Skin of body (tissue), 2 donors: ENCODE results near the gene DAB1. TPM values are rescaled to one million over a fixed set of nuclear protein-coding genes. Genes with fewer than 3 reads are reported as not detected.
"Not testable (repeated sequence)": the region's sequence is repeated elsewhere in the genome, so short reads cannot be mapped to it uniquely, and the experiment has no call there.

Experiments
- DNase-seq: peaks from one replicate; lab custom pipeline; 2025; lab: John Stamatoyannopoulos, UW
- total RNA-seq: library from RNA; depleted of rRNA; stranded (reverse); fragments of >200 nt; gene quantifications from one replicate; pipeline ENCODE4 v1.2.3, GENCODE V29; 2014

DAB1 gene
- total RNA-seq, 1 donor from 2014 or later = 1.4 TPM

GRCh38 chr1:57222801-57223200 is 201.1 kb downstream of the DAB1 start:
- DNase-seq = no peak

- no peak for DNase-seq
Observed at GRCh38 chr1:57222307-57222706, 201.6 kb downstream of the DAB1 start.

GRCh38 chr1:57220905-57221304 is 203.0 kb downstream of the DAB1 start:
- DNase-seq = not testable (repeated sequence)

DNA sequence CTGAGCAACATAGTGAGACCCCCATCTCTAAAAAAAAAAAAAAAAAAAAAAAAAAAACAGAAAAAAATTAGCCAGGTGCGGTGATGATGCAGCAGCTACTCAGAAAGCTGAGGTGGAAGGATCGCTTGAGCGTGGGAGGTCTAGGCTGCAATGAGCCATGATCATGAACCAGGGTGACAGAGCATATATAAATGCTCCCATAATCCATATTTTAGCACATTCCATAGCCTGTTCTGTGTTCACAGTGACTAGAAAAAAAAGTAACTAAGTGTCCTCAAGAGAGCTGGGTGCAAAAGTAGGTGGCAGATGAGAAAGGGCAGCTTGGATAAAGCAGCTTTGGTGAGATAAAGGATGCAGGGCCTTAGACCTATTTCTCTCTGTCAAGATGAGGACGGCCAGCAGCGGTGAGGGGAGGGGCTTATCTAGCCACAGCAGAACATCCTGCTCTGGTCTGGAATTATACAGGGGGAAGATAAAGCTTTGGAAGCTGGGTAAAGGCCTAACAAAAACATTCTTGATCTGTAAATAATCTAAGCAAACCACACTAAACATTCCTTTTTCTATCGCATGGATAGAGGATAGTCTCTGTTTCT is 205.3 kb downstream of the DAB1 start:
- no peak for DNase-seq

DNA sequence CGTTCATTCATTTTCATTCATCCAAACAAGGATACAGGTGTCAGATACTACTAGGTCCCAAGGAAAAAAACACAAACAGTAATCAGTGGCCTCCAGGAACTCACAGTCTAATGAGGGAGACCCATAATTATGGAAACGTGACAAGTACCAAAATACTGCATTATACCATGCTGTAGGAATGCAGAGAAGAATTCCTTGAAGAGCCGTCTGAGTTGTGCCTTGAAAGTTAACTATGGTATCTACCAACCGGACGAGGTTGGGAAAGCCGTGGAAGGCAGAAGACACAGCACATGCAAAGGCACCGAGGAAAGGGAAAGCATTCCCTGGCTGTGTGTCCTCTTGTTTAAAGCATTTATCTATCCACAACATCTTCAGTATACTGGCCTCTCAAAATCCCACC is 206.0 kb downstream of the DAB1 start:
- DNase-seq = no peak

DNA sequence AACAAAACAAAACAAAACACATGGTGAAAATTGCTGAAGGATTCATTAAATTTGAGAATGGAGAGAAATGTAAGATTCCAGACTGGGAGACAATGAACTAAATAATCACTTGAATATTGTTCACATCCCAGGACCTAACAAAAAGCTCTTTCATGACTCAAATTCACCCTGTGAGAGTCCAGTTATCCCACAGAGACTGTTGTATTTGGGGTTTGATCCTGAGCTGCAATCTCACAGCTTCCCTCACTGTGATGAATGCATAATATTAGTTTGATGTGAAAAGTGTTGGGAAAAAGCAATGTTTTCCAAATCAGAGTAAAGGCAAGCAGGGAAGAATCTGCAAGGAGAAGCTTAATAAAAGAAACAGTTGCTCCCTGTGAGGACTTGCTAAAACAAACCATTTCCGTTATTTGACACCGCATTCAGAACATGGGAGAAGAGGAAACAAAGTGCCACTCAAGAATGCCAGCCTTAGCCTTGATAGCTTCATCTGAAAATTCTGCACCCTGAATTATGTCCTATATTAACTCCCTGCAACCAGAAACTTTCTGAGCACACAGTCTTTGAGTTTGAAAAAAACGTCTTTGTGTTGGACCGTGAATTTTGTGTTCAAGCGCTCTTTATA is 208.8 kb downstream of the DAB1 start:
- no peak for DNase-seq

- DNase-seq = no peak
Observed at GRCh38 chr1:57210881-57211280, 213.0 kb downstream of the DAB1 start.

GRCh38 chr1:57209495-57209894 is 214.4 kb downstream of the DAB1 start:
- DNase-seq = no peak

DNA sequence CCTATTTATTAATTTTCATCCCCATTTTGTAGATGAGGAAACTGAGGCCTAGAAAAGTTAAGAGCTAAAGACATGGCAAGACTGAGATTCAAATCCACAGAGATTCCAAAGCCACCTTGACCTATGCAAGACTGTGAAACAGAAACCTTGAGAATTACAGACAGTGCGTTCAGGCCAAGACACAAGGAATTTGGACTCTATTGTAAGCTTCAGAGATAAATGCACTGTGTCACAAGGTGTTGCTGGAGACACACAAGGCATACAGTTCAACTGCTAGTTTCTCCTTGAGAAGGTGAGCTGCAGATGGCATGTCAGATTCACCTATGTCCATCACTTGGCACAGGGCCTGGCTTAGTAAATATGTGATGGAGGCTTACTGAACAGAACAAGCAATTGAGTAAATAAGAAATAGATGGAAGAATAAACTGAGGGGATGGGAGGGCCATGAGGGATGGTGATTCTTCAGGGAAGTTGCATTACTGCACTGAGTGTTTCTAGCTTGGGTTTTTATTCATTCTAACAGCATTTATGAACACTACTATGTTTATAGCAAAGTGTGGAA is 215.0 kb downstream of the DAB1 start:
- DNase-seq = no peak

DNA sequence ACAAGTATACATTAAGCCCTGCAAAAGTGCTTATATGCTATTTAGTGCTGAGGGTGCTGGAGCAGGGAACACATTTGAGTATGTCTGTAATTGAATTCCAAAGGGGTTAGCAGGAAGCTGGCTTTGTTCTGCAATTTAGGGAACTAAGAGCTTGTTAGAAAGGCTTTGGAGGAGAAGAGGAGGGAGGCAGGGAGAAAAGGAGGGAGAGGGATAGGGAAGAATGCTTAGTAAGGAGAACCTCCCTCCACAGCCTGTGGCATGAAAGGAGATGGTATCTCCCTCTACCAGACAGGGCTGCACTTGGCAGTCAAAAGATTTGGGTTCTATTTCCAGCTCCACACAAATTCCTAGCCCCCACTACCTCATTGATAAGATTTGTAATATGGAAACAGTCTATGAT is 217.8 kb downstream of the DAB1 start:
- peak; percentile 4 for DNase-seq

GRCh38 chr1:57204942-57205787 is 218.7 kb downstream of the DAB1 start:
- DNase-seq = no peak

DNA sequence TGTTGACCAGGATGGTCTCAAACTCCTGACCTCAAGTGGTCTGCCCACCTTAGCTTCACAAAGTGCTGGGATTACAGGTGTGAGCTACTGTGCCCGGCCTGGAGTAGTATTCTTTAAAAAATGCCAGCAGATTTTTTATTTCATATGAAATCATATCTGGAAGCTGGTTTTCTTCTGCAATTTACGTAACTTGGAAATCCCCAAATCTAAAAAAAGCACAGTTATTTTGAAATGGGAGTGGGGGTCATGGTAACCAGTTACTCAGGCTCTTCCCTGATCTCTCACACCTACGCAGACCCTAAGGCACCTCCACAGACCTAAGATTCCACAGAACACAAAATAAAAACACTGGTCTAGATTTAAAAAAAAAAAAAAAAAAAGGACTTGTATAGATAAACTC is 219.8 kb downstream of the DAB1 start:
- DNase-seq = no peak

DNA sequence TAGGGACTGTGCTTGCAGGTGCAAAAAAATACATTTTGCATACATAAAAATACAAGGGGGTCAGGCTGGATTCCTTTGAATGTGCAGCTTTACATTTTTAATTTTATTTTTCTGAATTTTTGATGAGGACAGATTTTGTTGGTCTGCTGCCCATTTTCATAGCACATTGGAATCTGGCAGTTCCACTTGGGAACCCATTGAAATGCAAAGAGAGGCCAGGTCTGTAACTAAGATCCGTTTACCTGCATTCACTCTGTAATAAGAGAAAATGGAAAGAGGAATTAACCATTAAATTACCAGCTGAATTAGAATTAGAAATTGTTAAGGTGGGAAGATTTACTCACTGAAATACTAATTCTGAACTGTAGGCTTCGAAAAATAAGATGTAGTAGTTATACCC is 221.6 kb downstream of the DAB1 start:
- no peak for DNase-seq

DNA sequence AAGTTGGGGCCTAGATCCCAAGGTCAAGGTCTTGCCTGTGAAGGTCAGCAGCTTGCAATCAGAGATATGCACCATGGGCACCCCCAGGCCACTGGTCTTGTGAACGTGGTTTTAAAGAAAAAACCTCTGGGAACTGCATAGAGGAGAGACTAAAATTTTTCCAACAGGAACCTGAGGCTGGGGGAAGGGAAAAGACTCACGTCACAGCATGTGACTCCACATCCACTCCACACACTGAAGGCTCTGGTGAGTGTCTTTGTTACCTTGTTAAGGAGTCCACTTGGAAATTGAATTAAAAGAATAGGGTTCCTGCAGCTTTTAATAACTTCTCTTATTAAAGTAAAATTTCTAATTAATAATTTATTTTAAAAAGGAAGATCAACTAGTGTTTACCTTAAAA is 224.9 kb downstream of the DAB1 start:
- DNase-seq = no peak

DNA sequence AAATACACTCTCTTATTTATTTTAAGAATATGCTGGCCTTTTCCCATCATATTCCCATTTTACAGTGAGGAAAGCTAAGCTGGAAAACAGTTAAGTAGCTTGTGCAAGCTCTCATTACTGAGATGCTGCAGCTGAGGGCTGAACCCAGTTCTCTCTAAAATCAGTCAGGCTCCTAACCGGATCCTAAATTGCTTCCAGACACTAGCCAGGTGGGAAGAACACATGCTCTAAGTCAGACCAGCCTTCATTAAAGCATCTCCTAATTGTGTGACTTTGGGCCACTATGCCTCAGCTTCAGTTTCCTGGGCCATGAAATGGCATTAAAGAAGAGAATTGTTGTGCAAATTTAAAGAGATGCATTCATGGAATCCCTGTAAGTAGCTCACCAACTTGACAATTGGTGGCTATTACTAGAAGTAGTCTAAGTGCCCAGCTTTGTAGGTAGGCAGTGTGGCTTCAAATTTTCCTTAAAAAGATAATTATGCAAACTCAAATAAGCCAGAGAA is 228.4 kb downstream of the DAB1 start:
- no peak for DNase-seq

GRCh38 chr1:57192222-57192621 is 231.6 kb downstream of the DAB1 start:
- DNase-seq = no peak

DNA sequence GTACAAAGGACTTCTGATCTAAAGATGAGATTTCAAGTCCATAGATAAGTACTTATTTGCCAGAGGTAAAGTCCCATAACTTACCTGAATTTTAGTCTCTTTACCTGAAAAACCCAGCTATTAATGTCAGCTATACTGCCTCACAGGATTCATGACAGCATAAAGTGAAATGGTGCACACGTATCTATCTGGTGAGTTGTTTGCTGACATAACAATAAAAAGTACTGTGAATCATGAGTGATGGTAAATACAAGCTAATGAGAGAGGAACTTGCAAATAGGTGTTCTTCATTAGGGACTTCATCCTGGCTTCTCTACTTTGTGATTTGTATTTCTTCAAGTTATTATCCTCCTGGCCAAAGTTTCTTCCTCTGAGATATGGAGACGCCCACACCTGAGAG is 233.0 kb downstream of the DAB1 start:
- no peak for DNase-seq

DNA sequence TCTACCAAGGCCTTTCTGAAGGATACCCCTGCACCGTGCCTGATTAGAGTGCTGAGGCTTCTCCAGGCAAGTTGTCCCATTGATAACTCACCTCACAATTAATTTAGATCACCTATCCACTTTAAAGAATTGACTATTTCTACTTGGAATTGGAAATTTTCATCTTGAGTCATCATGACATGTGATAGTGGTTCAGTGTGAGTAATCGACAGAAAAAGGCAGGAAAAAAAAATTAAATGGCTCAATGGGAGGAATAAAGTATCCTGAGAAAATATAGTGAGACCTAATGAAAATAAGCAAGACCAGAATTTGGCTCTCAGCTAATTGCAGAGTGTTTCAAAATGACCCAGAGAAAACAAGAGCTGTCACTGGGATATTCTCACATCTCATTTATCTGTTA is 235.7 kb downstream of the DAB1 start:
- DNase-seq = no peak

GRCh38 chr1:57186455-57186854 is 237.4 kb downstream of the DAB1 start:
- DNase-seq = no peak

DNA sequence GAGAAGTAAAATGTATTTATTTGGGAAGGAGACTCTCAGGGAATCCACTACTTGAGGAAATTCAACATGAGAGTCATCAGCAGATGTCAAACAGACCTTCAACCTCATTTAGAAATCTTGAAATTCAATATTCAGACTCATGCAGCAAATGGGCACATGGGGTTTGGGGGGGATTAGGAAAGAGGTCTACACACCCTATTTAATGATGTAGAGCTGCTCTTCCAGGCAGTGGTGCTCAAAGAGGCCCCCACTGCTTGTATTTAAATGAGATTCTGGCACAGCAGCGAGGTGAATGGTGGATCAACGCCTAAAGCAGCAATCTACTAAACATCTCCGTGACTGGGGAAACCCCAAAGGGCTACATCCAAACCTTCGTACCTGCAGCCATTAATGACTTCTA is 244.9 kb downstream of the DAB1 start:
- no peak for DNase-seq

DNA sequence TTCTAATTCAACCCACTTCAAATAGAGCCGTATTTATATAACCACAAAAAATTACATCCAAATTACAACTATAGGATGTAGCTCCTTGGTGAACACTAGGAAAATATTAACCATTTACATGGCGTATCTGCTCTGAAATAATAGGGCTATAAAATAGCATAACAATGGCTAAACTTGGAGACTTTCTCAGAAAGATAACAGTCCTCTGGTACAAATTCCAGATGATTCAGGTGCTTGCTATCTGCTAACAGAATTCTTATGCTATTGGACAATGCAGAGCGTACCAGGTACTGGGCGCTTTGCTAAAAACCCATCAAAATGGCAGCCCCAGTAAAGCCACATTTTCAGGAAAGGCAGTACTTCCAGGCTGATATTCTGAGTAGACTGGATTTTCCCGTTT is 248.4 kb downstream of the DAB1 start:
- no peak for DNase-seq

GRCh38 chr1:57172040-57172439 is 251.8 kb downstream of the DAB1 start:
- DNase-seq = no peak
